GM12878 (cell line): ENCODE data around the gene MAZ. TPM values are rescaled to one million over a fixed set of nuclear protein-coding genes. Genes with fewer than 3 reads are reported as not detected.
A peak's percentile ranks its signal among the peaks of the same experiment; 100 is the strongest.

Experiments used
- BCLAF1 ChIP-seq: fragments of 450-650 bp; IDR thresholded peaks from 2 replicates; pipeline ENCODE4 v1.6.1; 2017; ENCODE audit warnings: antibody characterized with exemption, mild to moderate bottlenecking, moderate library complexity
- EGR1 ChIP-seq, 2 experiments: IDR thresholded peaks; 1 replicate in 1 of 2; 2 replicates in 1 of 2; pipeline ENCODE4 v1.6.1; 2011 to 2012; ENCODE audit warnings: low read depth in 2 of 2, low read length in 2 of 2, borderline replicate concordance in 1 of 2, mild to moderate bottlenecking in 1 of 2, moderate library complexity in 1 of 2
- IRF4 ChIP-seq: IDR thresholded peaks from 2 replicates; pipeline ENCODE4 v1.6.1; 2011; ENCODE audit warnings: low read depth, low read length
- KAT2A ChIP-seq: conservative IDR thresholded peaks from 2 replicates; pipeline ENCODE4 v1.6.1; 2011; ENCODE audit warnings: low read depth, low read length; ENCODE audit not compliant: control insufficient read depth
- MEF2A ChIP-seq: IDR thresholded peaks from 2 replicates; pipeline ENCODE4 v1.6.1; 2011; ENCODE audit warnings: low read depth, mild to moderate bottlenecking, low read length, moderate library complexity; ENCODE audit not compliant: insufficient read depth
- MEF2B ChIP-seq: fragments of 450-650 bp; IDR thresholded peaks from 2 replicates; pipeline ENCODE4 v1.6.1; 2018; ENCODE audit warnings: mild to moderate bottlenecking, moderate library complexity; ENCODE audit not compliant: partially characterized antibody, poor library complexity, severe bottlenecking
- RAD21 ChIP-seq: IDR thresholded peaks from 2 replicates; pipeline ENCODE4 v1.6.1; 2011; ENCODE audit warnings: mild to moderate bottlenecking, low read depth, low read length, moderate library complexity; ENCODE audit not compliant: insufficient read depth
- SIN3A ChIP-seq: IDR thresholded peaks from 2 replicates; pipeline ENCODE4 v1.6.1; 2012; ENCODE audit warnings: low read depth, low read length, improper control_type of control experiment
- SP1 ChIP-seq: IDR thresholded peaks from one replicate; pipeline ENCODE4 v1.6.1; 2011; ENCODE audit warnings: low read depth, low read length
- SREBF1 ChIP-seq: IDR thresholded peaks from 2 replicates; pipeline ENCODE4 v1.6.1; 2012; ENCODE audit warnings: mild to moderate bottlenecking, low read length
- YBX1 ChIP-seq: fragments of 450-650 bp; IDR thresholded peaks from 2 replicates; pipeline ENCODE4 v1.6.1; 2016; ENCODE audit warnings: antibody characterized with exemption
- ZBED1 ChIP-seq: IDR thresholded peaks from 2 replicates; pipeline ENCODE4 v1.6.1; 2016; ENCODE audit warnings: borderline replicate concordance
- ZNF217 ChIP-seq: fragments of 450-650 bp; IDR thresholded peaks from 2 replicates; pipeline ENCODE4 v1.6.1; 2017; ENCODE audit warnings: antibody characterized with exemption, mild to moderate bottlenecking
- ZNF384 ChIP-seq: IDR thresholded peaks from 2 replicates; pipeline ENCODE4 v1.6.1; 2012; ENCODE audit warnings: low read depth, mild to moderate bottlenecking, low read length, improper control_type of control experiment, borderline replicate concordance
- ZNF687 ChIP-seq: fragments of 450-650 bp; IDR thresholded peaks from 2 replicates; pipeline ENCODE4 v1.6.1; 2017; ENCODE audit warnings: mild to moderate bottlenecking, moderate library complexity
- polyA plus RNA-seq, 11 experiments: library from polyadenylated mRNA; depleted of rRNA in 4 of 11; unstranded in 6 of 11; stranded (reverse) in 5 of 11; fragments of >200 nt; fragmentation: Nextera tagmentation in 4 of 11; fragmentation: Illumina TruSeq in 1 of 11; extraction: Ambion mirVana in 4 of 11; extraction: Trizol in 1 of 11; gene quantifications; 1 replicate in 1 of 11; 2 replicates in 10 of 11; pipeline versions ENCODE4 v1.2.1 to v1.2.3, GENCODE V29; 2011 to 2016; ENCODE audit warnings: inconsistent platforms in 2 of 11, missing spikeins in 2 of 11, low read depth in 1 of 11
- total RNA-seq, 4 experiments: library from RNA; depleted of rRNA in 3 of 4; stranded (reverse); fragments of >200 nt in 3 of 4; fragmentation: Illumina TruSeq in 1 of 4; extraction: Trizol in 1 of 4; gene quantifications; 2 replicates each; pipeline versions ENCODE4 v1.2.1 to v1.2.3, GENCODE V29; 2013 to 2021
- TF ChIP-seq, protein P1 (sequence below): IDR thresholded peaks from 2 replicates; pipeline ENCODE4 v1.6.1; 2012; ENCODE audit warnings: low read depth, low read length, improper control_type of control experiment
- TF ChIP-seq, protein P2 (sequence below): fragments of 450-650 bp; IDR thresholded peaks from 2 replicates; pipeline ENCODE4 v1.6.1; 2017; ENCODE audit warnings: mild to moderate bottlenecking, low read depth, inconsistent platforms; ENCODE audit not compliant: poor library complexity, severe bottlenecking
- TF ChIP-seq, protein P3 (sequence below): fragments of 450-650 bp; IDR thresholded peaks from 2 replicates; pipeline ENCODE4 v1.6.1; 2016; ENCODE audit warnings: mild to moderate bottlenecking

MAZ gene
- total and polyA plus RNA-seq, 10 of the 15 experiments (the other 5 are each of a cell fraction or from before 2014, with no cell fraction given): 23.9 to 309 (median 116) TPM

- TF ChIP-seq KAT2A: no peak
- TF ChIP-seq SIN3A: 0 out of 2 replicates have a peak, but pooled peaks have one; percentile 25
- TF ChIP-seq ZNF384: no peak
- TF ChIP-seq ZNF217: no peak
- TF ChIP-seq SP1: peak; percentile 42
- peak; percentile 97 for TF ChIP-seq MEF2B
- no peak for TF ChIP-seq BCLAF1
- TF ChIP-seq, protein P1, sequence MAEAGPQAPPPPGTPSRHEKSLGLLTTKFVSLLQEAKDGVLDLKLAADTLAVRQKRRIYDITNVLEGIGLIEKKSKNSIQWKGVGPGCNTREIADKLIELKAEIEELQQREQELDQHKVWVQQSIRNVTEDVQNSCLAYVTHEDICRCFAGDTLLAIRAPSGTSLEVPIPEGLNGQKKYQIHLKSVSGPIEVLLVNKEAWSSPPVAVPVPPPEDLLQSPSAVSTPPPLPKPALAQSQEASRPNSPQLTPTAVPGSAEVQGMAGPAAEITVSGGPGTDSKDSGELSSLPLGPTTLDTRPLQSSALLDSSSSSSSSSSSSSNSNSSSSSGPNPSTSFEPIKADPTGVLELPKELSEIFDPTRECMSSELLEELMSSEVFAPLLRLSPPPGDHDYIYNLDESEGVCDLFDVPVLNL: no peak
- no peak for TF ChIP-seq RAD21
- TF ChIP-seq, protein P2, sequence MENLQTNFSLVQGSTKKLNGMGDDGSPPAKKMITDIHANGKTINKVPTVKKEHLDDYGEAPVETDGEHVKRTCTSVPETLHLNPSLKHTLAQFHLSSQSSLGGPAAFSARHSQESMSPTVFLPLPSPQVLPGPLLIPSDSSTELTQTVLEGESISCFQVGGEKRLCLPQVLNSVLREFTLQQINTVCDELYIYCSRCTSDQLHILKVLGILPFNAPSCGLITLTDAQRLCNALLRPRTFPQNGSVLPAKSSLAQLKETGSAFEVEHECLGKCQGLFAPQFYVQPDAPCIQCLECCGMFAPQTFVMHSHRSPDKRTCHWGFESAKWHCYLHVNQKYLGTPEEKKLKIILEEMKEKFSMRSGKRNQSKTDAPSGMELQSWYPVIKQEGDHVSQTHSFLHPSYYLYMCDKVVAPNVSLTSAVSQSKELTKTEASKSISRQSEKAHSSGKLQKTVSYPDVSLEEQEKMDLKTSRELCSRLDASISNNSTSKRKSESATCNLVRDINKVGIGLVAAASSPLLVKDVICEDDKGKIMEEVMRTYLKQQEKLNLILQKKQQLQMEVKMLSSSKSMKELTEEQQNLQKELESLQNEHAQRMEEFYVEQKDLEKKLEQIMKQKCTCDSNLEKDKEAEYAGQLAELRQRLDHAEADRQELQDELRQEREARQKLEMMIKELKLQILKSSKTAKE: peak; percentile 53
- no peak for TF ChIP-seq IRF4
- TF ChIP-seq ZBED1: peak; percentile 83; the same call in 1 of the 2 replicates
- no peak for TF ChIP-seq YBX1
- TF ChIP-seq, protein P3, sequence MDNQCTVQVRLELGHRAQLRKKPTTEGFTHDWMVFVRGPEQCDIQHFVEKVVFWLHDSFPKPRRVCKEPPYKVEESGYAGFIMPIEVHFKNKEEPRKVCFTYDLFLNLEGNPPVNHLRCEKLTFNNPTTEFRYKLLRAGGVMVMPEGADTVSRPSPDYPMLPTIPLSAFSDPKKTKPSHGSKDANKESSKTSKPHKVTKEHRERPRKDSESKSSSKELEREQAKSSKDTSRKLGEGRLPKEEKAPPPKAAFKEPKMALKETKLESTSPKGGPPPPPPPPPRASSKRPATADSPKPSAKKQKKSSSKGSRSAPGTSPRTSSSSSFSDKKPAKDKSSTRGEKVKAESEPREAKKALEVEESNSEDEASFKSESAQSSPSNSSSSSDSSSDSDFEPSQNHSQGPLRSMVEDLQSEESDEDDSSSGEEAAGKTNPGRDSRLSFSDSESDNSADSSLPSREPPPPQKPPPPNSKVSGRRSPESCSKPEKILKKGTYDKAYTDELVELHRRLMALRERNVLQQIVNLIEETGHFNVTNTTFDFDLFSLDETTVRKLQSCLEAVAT: no peak
- no peak for TF ChIP-seq SREBF1
- TF ChIP-seq MEF2A: peak; percentile 81
- TF ChIP-seq EGR1 (IDR thresholded peaks at IDR 0.05; ENCODE audit: borderline replicate concordance in 1 of 2, low read depth in 2 of 2, low read length in 2 of 2): peak in 1 of 2 experiments; percentile 46; a peak in 1 of 3 replicates
- TF ChIP-seq ZNF687: no peak
These were observed 5.0 kb downstream of the MAZ start (continued) for GRCh38 chr16:29811170-29811895.
